Measurements from ENCODE around the gene SAPCD2. TPM values are rescaled to one million over a fixed set of nuclear protein-coding genes. Genes with fewer than 3 reads are reported as not detected.
"Not testable (repeated sequence)": the region's sequence is repeated elsewhere in the genome, so short reads cannot be mapped to it uniquely, and the experiment has no call there.

Gene SAPCD2
- total RNA-seq, 1 donor from 2014 or later = 1.0 TPM

- H3K27ac Mint-ChIP-seq (ENCODE audit: unreplicated experiment) = no peak overlapping the region
- no peak overlapping the region for H3K4me3 Mint-ChIP-seq (ENCODE audit: unreplicated experiment)
- H3K9me3 Mint-ChIP-seq (ENCODE audit: unreplicated experiment) = no peaks in the 10 kb centered on the region
- no peaks in the 10 kb centered on the region for H3K4me1 Mint-ChIP-seq (ENCODE audit: unreplicated experiment)
- no peak for DNase-seq (ENCODE audit: low spot score)
- peaks cover 4% of the 10 kb centered on the region for H3K36me3 Mint-ChIP-seq (ENCODE audit: low read depth, unreplicated experiment)
- peaks cover 2% of the 10 kb centered on the region for H3K27me3 Mint-ChIP-seq (ENCODE audit: unreplicated experiment)
- TF ChIP-seq CTCF (IDR thresholded peaks at IDR 0.05; ENCODE audit: unreplicated experiment) = no peak
Observed at GRCh38 chr9:137037035-137037434, 33.3 kb downstream of the SAPCD2 start.

- TF ChIP-seq CTCF (IDR thresholded peaks at IDR 0.05; ENCODE audit: unreplicated experiment) = no peak
- no peaks in the 10 kb centered on the region for H3K9me3 Mint-ChIP-seq (ENCODE audit: unreplicated experiment)
- no peak overlapping the region for H3K27ac Mint-ChIP-seq (ENCODE audit: unreplicated experiment)
- H3K4me1 Mint-ChIP-seq (ENCODE audit: unreplicated experiment) = no peaks in the 10 kb centered on the region
- no peak overlapping the region for H3K4me3 Mint-ChIP-seq (ENCODE audit: unreplicated experiment)
- no peak for DNase-seq (ENCODE audit: low spot score)
- H3K36me3 Mint-ChIP-seq (ENCODE audit: low read depth, unreplicated experiment) = peaks cover 4% of the 10 kb centered on the region
- H3K27me3 Mint-ChIP-seq (ENCODE audit: unreplicated experiment) = peaks cover 2% of the 10 kb centered on the region
Observed at GRCh38 chr9:137035937-137036336, 34.4 kb downstream of the SAPCD2 start.

- TF ChIP-seq CTCF (IDR thresholded peaks at IDR 0.05; ENCODE audit: unreplicated experiment) = peak; percentile 45
- no peak overlapping the region for H3K27ac Mint-ChIP-seq (ENCODE audit: unreplicated experiment)
- no peak overlapping the region for H3K4me3 Mint-ChIP-seq (ENCODE audit: unreplicated experiment)
- H3K4me1 Mint-ChIP-seq (ENCODE audit: unreplicated experiment) = no peaks in the 10 kb centered on the region
- peaks cover 4% of the 10 kb centered on the region for H3K36me3 Mint-ChIP-seq (ENCODE audit: low read depth, unreplicated experiment)
- H3K9me3 Mint-ChIP-seq (ENCODE audit: unreplicated experiment) = no peaks in the 10 kb centered on the region
- H3K27me3 Mint-ChIP-seq (ENCODE audit: unreplicated experiment) = peaks cover 3% of the 10 kb centered on the region
- DNase-seq (ENCODE audit: low spot score) = no peak
Observed at GRCh38 chr9:137035507-137035834, 34.9 kb downstream of the SAPCD2 start.

GRCh38 chr9:137034709-137035506 lies 35.4 kb downstream of the SAPCD2 start:
- no peaks in the 10 kb centered on the region for H3K4me1 Mint-ChIP-seq (ENCODE audit: unreplicated experiment)
- peaks cover 3% of the 10 kb centered on the region for H3K27me3 Mint-ChIP-seq (ENCODE audit: unreplicated experiment)
- peaks cover 4% of the 10 kb centered on the region for H3K36me3 Mint-ChIP-seq (ENCODE audit: low read depth, unreplicated experiment)
- TF ChIP-seq CTCF (IDR thresholded peaks at IDR 0.05; ENCODE audit: unreplicated experiment) = peak; percentile 67
- H3K4me3 Mint-ChIP-seq (ENCODE audit: unreplicated experiment) = no peak overlapping the region
- H3K27ac Mint-ChIP-seq (ENCODE audit: unreplicated experiment) = no peak overlapping the region
- DNase-seq (ENCODE audit: low spot score) = peak; percentile 90
- H3K9me3 Mint-ChIP-seq (ENCODE audit: unreplicated experiment) = no peaks in the 10 kb centered on the region

- no peak for DNase-seq (ENCODE audit: low spot score)
- no peak for TF ChIP-seq CTCF (IDR thresholded peaks at IDR 0.05; ENCODE audit: unreplicated experiment)
- Mint-ChIP-seq H3K36me3 (ENCODE audit: low read depth, unreplicated experiment) (peaks cover 4% of the 10 kb centered on the region), H3K9me3 (ENCODE audit: unreplicated experiment) (no peaks in the 10 kb centered on the region), H3K4me1 (ENCODE audit: unreplicated experiment) (no peaks in the 10 kb centered on the region), H3K27ac (ENCODE audit: unreplicated experiment) (no peak overlapping the region), H3K4me3 (ENCODE audit: unreplicated experiment) (no peak overlapping the region), H3K27me3 (ENCODE audit: unreplicated experiment) (peaks cover 6% of the 10 kb centered on the region)
Observed at GRCh38 chr9:137034039-137034708, 36.2 kb downstream of the SAPCD2 start.

GRCh38 chr9:137033481-137033880 lies 36.9 kb downstream of the SAPCD2 start:
- not testable (repeated sequence) for H3K27ac Mint-ChIP-seq (ENCODE audit: unreplicated experiment); H3K36me3 Mint-ChIP-seq (ENCODE audit: low read depth, unreplicated experiment); H3K4me1 Mint-ChIP-seq (ENCODE audit: unreplicated experiment); H3K9me3 Mint-ChIP-seq (ENCODE audit: unreplicated experiment); H3K27me3 Mint-ChIP-seq (ENCODE audit: unreplicated experiment); H3K4me3 Mint-ChIP-seq (ENCODE audit: unreplicated experiment); DNase-seq (ENCODE audit: low spot score)

Measured in endothelial cell (in vitro differentiated cells).